Measurements from ENCODE around the gene ANK3. TPM values are rescaled to one million over a fixed set of nuclear protein-coding genes. Genes with fewer than 3 reads are reported as not detected.

ANK3 gene
- polyA plus RNA-seq, 1 experiment = 1.6 TPM

- POLR2A ChIA-PET = no interaction called here
- DNase-seq (ENCODE audit: low read depth, low spot score) = no peak
- Histone ChIP-seq H3K27me3 (ENCODE audit: control insufficient read depth, insufficient read depth, low read length) (no peaks in the 10 kb centered on the region), H3K27ac (ENCODE audit: low read depth, low read length) (no peak overlapping the region), H3K9me3 (ENCODE audit: control insufficient read depth, insufficient read depth, low read length) (no peaks in the 10 kb centered on the region), H3K4me3 (ENCODE audit: low read depth, low read length) (no peak overlapping the region)
- TF ChIP-seq, protein P1, sequence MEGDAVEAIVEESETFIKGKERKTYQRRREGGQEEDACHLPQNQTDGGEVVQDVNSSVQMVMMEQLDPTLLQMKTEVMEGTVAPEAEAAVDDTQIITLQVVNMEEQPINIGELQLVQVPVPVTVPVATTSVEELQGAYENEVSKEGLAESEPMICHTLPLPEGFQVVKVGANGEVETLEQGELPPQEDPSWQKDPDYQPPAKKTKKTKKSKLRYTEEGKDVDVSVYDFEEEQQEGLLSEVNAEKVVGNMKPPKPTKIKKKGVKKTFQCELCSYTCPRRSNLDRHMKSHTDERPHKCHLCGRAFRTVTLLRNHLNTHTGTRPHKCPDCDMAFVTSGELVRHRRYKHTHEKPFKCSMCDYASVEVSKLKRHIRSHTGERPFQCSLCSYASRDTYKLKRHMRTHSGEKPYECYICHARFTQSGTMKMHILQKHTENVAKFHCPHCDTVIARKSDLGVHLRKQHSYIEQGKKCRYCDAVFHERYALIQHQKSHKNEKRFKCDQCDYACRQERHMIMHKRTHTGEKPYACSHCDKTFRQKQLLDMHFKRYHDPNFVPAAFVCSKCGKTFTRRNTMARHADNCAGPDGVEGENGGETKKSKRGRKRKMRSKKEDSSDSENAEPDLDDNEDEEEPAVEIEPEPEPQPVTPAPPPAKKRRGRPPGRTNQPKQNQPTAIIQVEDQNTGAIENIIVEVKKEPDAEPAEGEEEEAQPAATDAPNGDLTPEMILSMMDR (IDR thresholded peaks at IDR 0.05; ENCODE audit: low read depth, low read length) = no peak
- CTCF ChIA-PET = no interaction called here
Observed at GRCh38 chr10:60130130-60130579, 259.5 kb downstream of the ANK3 start.

- no peak overlapping the region for H3K27ac ChIP-seq (ENCODE audit: low read depth, low read length)
- no peak for DNase-seq (ENCODE audit: low read depth, low spot score)
- TF ChIP-seq, protein P1 (IDR thresholded peaks at IDR 0.05; ENCODE audit: low read depth, low read length) = no peak
Observed at GRCh38 chr10:60125895-60126294, 263.8 kb downstream of the ANK3 start.

DNA sequence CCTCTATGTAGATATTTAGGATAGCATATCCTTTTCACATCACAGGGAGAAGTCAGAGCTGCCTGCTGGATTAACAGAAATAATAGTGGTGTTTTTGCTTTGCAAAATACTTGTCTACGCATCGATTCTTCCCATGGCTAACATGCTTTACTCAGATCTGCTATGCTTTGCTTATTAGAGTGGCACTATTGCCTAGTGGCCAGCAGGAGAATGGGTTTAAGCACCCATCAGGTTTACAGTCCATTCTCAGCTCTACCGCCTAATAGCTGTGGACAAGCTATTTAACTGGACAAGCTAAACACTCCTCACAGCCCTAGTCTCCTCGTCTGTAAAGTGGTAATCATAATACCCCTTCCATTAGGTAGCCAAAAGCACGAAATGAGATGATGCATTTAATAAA lies 265.1 kb downstream of the ANK3 start:
- no peaks in the 10 kb centered on the region for H3K27me3 ChIP-seq (ENCODE audit: control insufficient read depth, insufficient read depth, low read length)
- no peak overlapping the region for H3K27ac ChIP-seq (ENCODE audit: low read depth, low read length)
- H3K9me3 ChIP-seq (ENCODE audit: control insufficient read depth, insufficient read depth, low read length) = no peaks in the 10 kb centered on the region
- no peak overlapping the region for H3K4me3 ChIP-seq (ENCODE audit: low read depth, low read length)
- DNase-seq (ENCODE audit: low read depth, low spot score) = no peak
- ChIA-PET POLR2A (no interaction called here), CTCF (interaction anchor here (1.6 to 2.3 kb wide), 2 partner anchors 10 to 24 kb away, joined by 4 to 8 read pairs; no protein-coding TSS in a partner anchor)
- TF ChIP-seq, protein P1 (IDR thresholded peaks at IDR 0.05; ENCODE audit: low read depth, low read length) = no peak

More at GRCh38 chr10:60125895-60126294, 263.8 kb downstream of the ANK3 start:
- no peak overlapping the region for H3K4me3 ChIP-seq (ENCODE audit: low read depth, low read length)
- no peaks in the 10 kb centered on the region for H3K9me3 ChIP-seq (ENCODE audit: control insufficient read depth, insufficient read depth, low read length)
- POLR2A ChIA-PET = no interaction called here
- CTCF ChIA-PET = no interaction called here
- no peaks in the 10 kb centered on the region for H3K27me3 ChIP-seq (ENCODE audit: control insufficient read depth, insufficient read depth, low read length)

DNA sequence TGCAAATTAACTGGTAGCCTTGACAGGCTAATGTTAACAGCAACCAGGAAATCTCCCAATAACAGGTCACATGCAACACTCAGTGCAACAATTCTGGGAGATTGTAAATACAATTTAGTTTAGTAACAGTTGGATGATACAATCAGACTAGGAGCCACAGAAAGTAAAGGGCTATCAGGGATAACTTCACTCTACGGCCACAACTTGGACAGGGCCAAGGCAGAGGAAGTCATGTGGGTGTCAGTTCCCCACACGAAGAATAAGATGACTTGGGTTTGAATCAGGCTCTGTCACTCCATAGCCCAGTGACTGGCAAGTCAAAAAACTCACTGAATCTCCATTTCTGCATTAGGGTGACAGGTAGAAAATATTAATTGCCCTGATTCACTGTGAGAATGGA lies 266.0 kb downstream of the ANK3 start:
- no peaks in the 10 kb centered on the region for H3K9me3 ChIP-seq (ENCODE audit: control insufficient read depth, insufficient read depth, low read length)
- DNase-seq (ENCODE audit: low read depth, low spot score) = no peak
- CTCF ChIA-PET = interaction anchor here (1.0 to 2.3 kb wide), 3 partner anchors 9 to 84 kb away, joined by 3 to 8 read pairs (median 4); no protein-coding TSS in a partner anchor
- H3K27me3 ChIP-seq (ENCODE audit: control insufficient read depth, insufficient read depth, low read length) = no peaks in the 10 kb centered on the region
- TF ChIP-seq, protein P1 (IDR thresholded peaks at IDR 0.05; ENCODE audit: low read depth, low read length) = no peak
- POLR2A ChIA-PET = no interaction called here
- H3K4me3 ChIP-seq (ENCODE audit: low read depth, low read length) = no peak overlapping the region
- no peak overlapping the region for H3K27ac ChIP-seq (ENCODE audit: low read depth, low read length)

DNA sequence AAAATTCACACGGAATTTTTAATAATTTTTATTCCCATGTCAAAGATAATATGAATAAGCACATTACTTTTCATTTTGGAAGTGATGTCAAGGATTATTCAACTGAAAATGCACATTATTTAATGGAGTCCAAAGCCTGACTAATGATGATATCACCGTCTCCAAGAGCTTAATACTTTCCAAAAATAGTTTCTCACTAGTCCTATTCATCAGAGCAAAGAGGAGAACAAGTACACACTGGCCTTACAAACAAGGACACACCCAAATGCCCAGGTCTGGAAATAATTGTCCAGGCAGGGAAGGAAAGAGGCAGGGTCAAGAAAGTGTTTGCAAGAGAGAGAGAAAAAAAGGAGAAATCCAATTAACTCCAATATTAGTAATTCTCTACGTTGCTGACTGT lies 266.5 kb downstream of the ANK3 start:
- CTCF ChIA-PET = interaction anchor here (1.0 to 2.3 kb wide), 3 partner anchors 8 to 85 kb away, joined by 3 to 8 read pairs (median 3); no protein-coding TSS in a partner anchor
- no peak overlapping the region for H3K4me3 ChIP-seq (ENCODE audit: low read depth, low read length)
- no peak overlapping the region for H3K27ac ChIP-seq (ENCODE audit: low read depth, low read length)
- DNase-seq (ENCODE audit: low read depth, low spot score) = peak; percentile 18
- H3K27me3 ChIP-seq (ENCODE audit: control insufficient read depth, insufficient read depth, low read length) = no peaks in the 10 kb centered on the region
- H3K9me3 ChIP-seq (ENCODE audit: control insufficient read depth, insufficient read depth, low read length) = no peaks in the 10 kb centered on the region
- POLR2A ChIA-PET = no interaction called here
- TF ChIP-seq, protein P1 (IDR thresholded peaks at IDR 0.05; ENCODE audit: low read depth, low read length) = no peak
